K562 (cell line): ENCODE results near the gene LRRC4B. TPM values are rescaled to one million over a fixed set of nuclear protein-coding genes. Genes with fewer than 3 reads are reported as not detected.
A peak's percentile ranks its signal among the peaks of the same experiment; 100 is the strongest.

Source experiments
- ARNT ChIP-seq, 2 experiments: fragments of 450-650 bp; IDR thresholded peaks; 2 replicates each; pipeline ENCODE4 v1.6.1; 2016; ENCODE audit warnings: mild to moderate bottlenecking in 1 of 2
- BCOR ChIP-seq: fragments of 450-650 bp; IDR thresholded peaks from 2 replicates; pipeline ENCODE4 v1.6.1; 2016
- BRD4 ChIP-seq: fragments of 200-600 bp; sonication (generic); IDR thresholded peaks from 2 replicates; pipeline ENCODE4 v1.6.1; 2017; ENCODE audit warnings: inconsistent platforms
- CBX8 ChIP-seq: fragments of 200-600 bp; sonication (generic); IDR thresholded peaks from 2 replicates; pipeline ENCODE4 v1.6.1; 2012; ENCODE audit warnings: borderline replicate concordance, mixed run types, low read depth, mild to moderate bottlenecking, moderate library complexity, mixed read lengths, low read length, control low read depth, inconsistent platforms; ENCODE audit not compliant: poor library complexity, severe bottlenecking; ENCODE audit errors: extremely low read depth
- E2F6 ChIP-seq, 2 experiments: IDR thresholded peaks; 2 replicates each; pipeline ENCODE4 v1.6.1; 2011; ENCODE audit warnings: borderline replicate concordance in 1 of 2, control low read depth in 1 of 2, low read depth in 1 of 2, low read length in 1 of 2, mild to moderate bottlenecking in 1 of 2, mixed read lengths in 1 of 2, moderate library complexity in 1 of 2; ENCODE audit not compliant: insufficient read depth in 1 of 2, insufficient read length in 1 of 2, poor library complexity in 1 of 2, severe bottlenecking in 1 of 2; ENCODE audit errors: extremely low read depth in 1 of 2
- KLF10 ChIP-seq: fragments of 250-450 bp; sonication (Bioruptor Pico); IDR thresholded peaks from 2 replicates; pipeline ENCODE4 v1.6.1; 2021; ENCODE audit warnings: matching md5 sums
- MEF2D ChIP-seq: conservative IDR thresholded peaks from 2 replicates; pipeline ENCODE4 v1.6.1; 2016; ENCODE audit warnings: low read depth, missing genetic modification characterization, missing compliant biosample characterization
- MNT ChIP-seq, 2 experiments: fragments of 450-650 bp; conservative IDR thresholded peaks; 2 replicates each; pipeline ENCODE4 v1.6.1; 2017; ENCODE audit warnings: mild to moderate bottlenecking in 2 of 2, moderate library complexity in 2 of 2
- NCOA2 ChIP-seq, 2 experiments: fragments of 450-650 bp; IDR thresholded peaks; 2 replicates each; pipeline ENCODE4 v1.6.1; 2018; ENCODE audit warnings: mild to moderate bottlenecking in 2 of 2, moderate library complexity in 1 of 2; ENCODE audit not compliant: partially characterized antibody in 2 of 2
- RB1 ChIP-seq: fragments of 450-650 bp; IDR thresholded peaks from 2 replicates; pipeline ENCODE4 v1.6.1; 2017; ENCODE audit warnings: low read depth, mild to moderate bottlenecking
- STAT5A ChIP-seq: IDR thresholded peaks from 2 replicates; pipeline ENCODE4 v1.6.1; 2012; ENCODE audit warnings: low read length, inconsistent platforms, borderline replicate concordance
- ZNF384 ChIP-seq: IDR thresholded peaks from 2 replicates; pipeline ENCODE4 v1.6.1; 2012; ENCODE audit warnings: low read depth, low read length, improper control_type of control experiment
- ZNF445 ChIP-seq: fragments of 250-450 bp; sonication (Bioruptor Pico); IDR thresholded peaks from 2 replicates; pipeline ENCODE4 v1.4.0; 2020; ENCODE audit warnings: low read depth, mild to moderate bottlenecking, moderate library complexity
- ZNF551 ChIP-seq: fragments of 250-450 bp; sonication (Bioruptor Pico); IDR thresholded peaks from 2 replicates; pipeline ENCODE4 v1.5.0; 2021; ENCODE audit warnings: mild to moderate bottlenecking, moderate library complexity
- polyA plus RNA-seq, 8 experiments: library from polyadenylated mRNA; depleted of rRNA in 4 of 8; stranded (reverse) in 5 of 8; unstranded in 3 of 8; fragments of >200 nt; fragmentation: Nextera tagmentation in 2 of 8; fragmentation: Illumina TruSeq in 1 of 8; extraction: Ambion mirVana in 2 of 8; extraction: Trizol in 1 of 8; gene quantifications; 2 replicates each; pipeline versions ENCODE4 v1.2.1 to v1.2.3, GENCODE V29; 2011 to 2014; ENCODE audit warnings: inconsistent platforms in 1 of 8, missing spikeins in 1 of 8
- total RNA-seq, 7 experiments: library from RNA; depleted of rRNA in 6 of 7; stranded (reverse); fragments of >200 nt in 6 of 7; fragmentation: Illumina TruSeq in 2 of 7; extraction: Trizol in 2 of 7; gene quantifications; 2 replicates each; pipeline versions ENCODE4 v1.2.1 to v1.2.3, GENCODE V29; 2011 to 2021; ENCODE audit warnings: low replicate concordance in 1 of 7
- TF ChIP-seq, protein P1 (sequence below): fragments of 250-450 bp; sonication (Bioruptor Pico); IDR thresholded peaks from 2 replicates; pipeline ENCODE4 v1.8.0; 2022; ENCODE audit warnings: moderate library complexity, mild to moderate bottlenecking, inconsistent platforms

LRRC4B gene
- total and polyA plus RNA-seq, 9 of the 15 experiments (the other 6 are each of a cell fraction or from before 2014, with no cell fraction given), result 0.18 to 9.6 (median 2.9) TPM; not detected in 2

DNA sequence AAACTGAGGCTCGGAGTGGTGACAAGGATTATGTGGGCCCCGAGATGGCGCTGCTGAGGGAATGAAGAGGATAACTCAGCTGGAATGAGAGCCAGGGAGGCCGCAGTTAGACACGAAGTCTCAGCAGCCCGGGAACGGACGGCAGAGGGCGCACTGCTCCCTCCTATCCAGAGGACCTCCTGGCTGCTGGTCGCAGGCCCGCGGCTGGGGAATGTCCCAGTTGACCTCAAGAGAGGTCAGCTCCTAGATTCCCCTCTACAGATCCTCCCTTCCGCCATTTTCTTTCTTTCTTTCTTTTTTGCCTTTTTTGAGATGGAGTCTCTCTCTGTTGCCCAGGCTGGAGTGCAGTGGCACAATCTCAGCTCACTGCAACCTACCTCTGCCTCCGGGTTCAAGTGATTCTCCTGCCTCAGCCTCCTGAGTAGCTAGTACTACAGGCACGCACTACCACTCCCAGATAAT is 30.4 kb downstream of the LRRC4B start (continued):
- peak; percentile 69 for TF ChIP-seq RB1
- TF ChIP-seq ZNF551 (CRISPR knock-in tag), result no peak
- TF ChIP-seq STAT5A, result no peak
- no peak for TF ChIP-seq BRD4
- TF ChIP-seq MEF2D (tag), result peak; percentile 66; the same call in 1 of the 2 replicates
- TF ChIP-seq KLF10 (CRISPR knock-in tag), result no peak
- TF ChIP-seq ARNT (IDR thresholded peaks at IDR 0.05), result peak; percentile 45 to 50; a peak in 1 of 4 replicates
- TF ChIP-seq BCOR, result peak; percentile 93
- TF ChIP-seq ZNF384, result no peak; the same call in 1 of the 2 replicates
- no peak for TF ChIP-seq NCOA2 (IDR thresholded peaks at IDR 0.05; ENCODE audit: partially characterized antibody in 2 of 2)
- TF ChIP-seq ZNF445, result no peak
- no peak for TF ChIP-seq CBX8
- TF ChIP-seq, protein P1, sequence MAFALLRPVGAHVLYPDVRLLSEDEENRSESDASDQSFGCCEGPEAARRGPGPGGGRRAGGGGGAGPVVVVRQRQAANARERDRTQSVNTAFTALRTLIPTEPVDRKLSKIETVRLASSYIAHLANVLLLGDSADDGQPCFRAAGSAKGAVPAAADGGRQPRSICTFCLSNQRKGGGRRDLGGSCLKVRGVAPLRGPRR (CRISPR knock-in tag), result no peak
- TF ChIP-seq E2F6 (IDR thresholded peaks at IDR 0.05; ENCODE audit: borderline replicate concordance in 1 of 2, extremely low read depth in 1 of 2, insufficient read depth in 1 of 2, insufficient read length in 1 of 2, low read depth in 1 of 2, low read length in 1 of 2, poor library complexity in 1 of 2, severe bottlenecking in 1 of 2), result peak in 1 of 2 experiments; percentile 16
- TF ChIP-seq MNT (conservative IDR thresholded peaks at IDR 0.05), result no peak
- TF ChIP-seq, all 486 proteins: peak for 80
